ENCODE data around the gene GALNT17.

GALNT17 gene

GRCh38 chr7:71409550-71410157, 277.7 kb downstream of the GALNT17 start:
- no peak overlapping the region for H3K4me3 ChIP-seq (ENCODE audit: low read length)
- H3K27me3 ChIP-seq (ENCODE audit: insufficient read depth, low read length), result no peaks in the 10 kb centered on the region
- H3K27ac ChIP-seq (ENCODE audit: low read length), result no peak overlapping the region
- no peaks in the 10 kb centered on the region for H3K4me1 ChIP-seq (ENCODE audit: insufficient read depth, low read length)
- H3K36me3 ChIP-seq (ENCODE audit: insufficient read depth, low read depth, low read length), result peaks cover 5% of the 10 kb centered on the region
- no peak overlapping the region for H3K9ac ChIP-seq (ENCODE audit: low read depth, low read length)
- H3K9me3 ChIP-seq (ENCODE audit: insufficient read depth, low read depth, low read length), result peaks cover 6% of the 10 kb centered on the region

- H3K36me3 ChIP-seq (ENCODE audit: insufficient read depth, low read depth, low read length), result peaks cover 10% of the 10 kb centered on the region; the same call in 1 of the 2 replicates
- H3K9ac ChIP-seq (ENCODE audit: low read depth, low read length), result no peak overlapping the region
- H3K9me3 ChIP-seq (ENCODE audit: insufficient read depth, low read depth, low read length), result no peaks in the 10 kb centered on the region; the same call in 1 of the 2 replicates
These were observed 279.5 kb downstream of the GALNT17 start for GRCh38 chr7:71411475-71411874.

GRCh38 chr7:71414490-71414889, 282.5 kb downstream of the GALNT17 start:
- peaks cover 31% of the 10 kb centered on the region for H3K36me3 ChIP-seq (ENCODE audit: insufficient read depth, low read depth, low read length)
- no peak overlapping the region for H3K9ac ChIP-seq (ENCODE audit: low read depth, low read length)
- no peaks in the 10 kb centered on the region for H3K4me1 ChIP-seq (ENCODE audit: insufficient read depth, low read length)
- no peak overlapping the region for H3K27ac ChIP-seq (ENCODE audit: low read length)
- no peaks in the 10 kb centered on the region for H3K9me3 ChIP-seq (ENCODE audit: insufficient read depth, low read depth, low read length)
- no peak overlapping the region for H3K4me3 ChIP-seq (ENCODE audit: low read length)
- no peaks in the 10 kb centered on the region for H3K27me3 ChIP-seq (ENCODE audit: insufficient read depth, low read length)

More at GRCh38 chr7:71411475-71411874, 279.5 kb downstream of the GALNT17 start:
- H3K4me3 ChIP-seq (ENCODE audit: low read length), result no peak overlapping the region
- H3K27ac ChIP-seq (ENCODE audit: low read length), result no peak overlapping the region
- H3K4me1 ChIP-seq (ENCODE audit: insufficient read depth, low read length), result no peaks in the 10 kb centered on the region
- H3K27me3 ChIP-seq (ENCODE audit: insufficient read depth, low read length), result no peaks in the 10 kb centered on the region

- no peaks in the 10 kb centered on the region for H3K27me3 ChIP-seq (ENCODE audit: insufficient read depth, low read length)
- no peak overlapping the region for H3K9ac ChIP-seq (ENCODE audit: low read depth, low read length)
- no peaks in the 10 kb centered on the region for H3K9me3 ChIP-seq (ENCODE audit: insufficient read depth, low read depth, low read length)
- peaks cover 52% of the 10 kb centered on the region for H3K36me3 ChIP-seq (ENCODE audit: insufficient read depth, low read depth, low read length)
- H3K4me1 ChIP-seq (ENCODE audit: insufficient read depth, low read length), result no peaks in the 10 kb centered on the region
- no peak overlapping the region for H3K27ac ChIP-seq (ENCODE audit: low read length)
- no peak overlapping the region for H3K4me3 ChIP-seq (ENCODE audit: low read length)
These were observed 287.8 kb downstream of the GALNT17 start for GRCh38 chr7:71419546-71420337.

- H3K27ac ChIP-seq (ENCODE audit: low read length), result no peak overlapping the region
- H3K9me3 ChIP-seq (ENCODE audit: insufficient read depth, low read depth, low read length), result no peaks in the 10 kb centered on the region
- peaks cover 47% of the 10 kb centered on the region for H3K36me3 ChIP-seq (ENCODE audit: insufficient read depth, low read depth, low read length)
- no peak overlapping the region for H3K9ac ChIP-seq (ENCODE audit: low read depth, low read length)
- no peak overlapping the region for H3K4me3 ChIP-seq (ENCODE audit: low read length)
- no peaks in the 10 kb centered on the region for H3K4me1 ChIP-seq (ENCODE audit: insufficient read depth, low read length)
- H3K27me3 ChIP-seq (ENCODE audit: insufficient read depth, low read length), result no peaks in the 10 kb centered on the region
These were observed 290.2 kb downstream of the GALNT17 start for GRCh38 chr7:71422104-71422503.

- Histone ChIP-seq H3K4me3 (ENCODE audit: low read length) (no peak overlapping the region), H3K9me3 (ENCODE audit: insufficient read depth, low read depth, low read length) (no peaks in the 10 kb centered on the region), H3K4me1 (ENCODE audit: insufficient read depth, low read length) (no peaks in the 10 kb centered on the region; the same call in 1 of the 2 replicates), H3K27me3 (ENCODE audit: insufficient read depth, low read length) (no peaks in the 10 kb centered on the region), H3K27ac (ENCODE audit: low read length) (no peak overlapping the region), H3K36me3 (ENCODE audit: insufficient read depth, low read depth, low read length) (peaks cover 35% of the 10 kb centered on the region), H3K9ac (ENCODE audit: low read depth, low read length) (no peak overlapping the region)
These were observed 292.5 kb downstream of the GALNT17 start for GRCh38 chr7:71424166-71425035.

GRCh38 chr7:71429083-71429482, 297.1 kb downstream of the GALNT17 start:
- Histone ChIP-seq H3K4me1 (ENCODE audit: insufficient read depth, low read length) (peaks cover 1% of the 10 kb centered on the region; the same call in 1 of the 2 replicates), H3K27me3 (ENCODE audit: insufficient read depth, low read length) (no peaks in the 10 kb centered on the region), H3K4me3 (ENCODE audit: low read length) (no peak overlapping the region), H3K27ac (ENCODE audit: low read length) (no peak overlapping the region), H3K9me3 (ENCODE audit: insufficient read depth, low read depth, low read length) (no peaks in the 10 kb centered on the region), H3K36me3 (ENCODE audit: insufficient read depth, low read depth, low read length) (peaks cover 42% of the 10 kb centered on the region; the same call in 1 of the 2 replicates), H3K9ac (ENCODE audit: low read depth, low read length) (no peak overlapping the region)

- H3K9ac ChIP-seq (ENCODE audit: low read depth, low read length), result no peak overlapping the region
- H3K4me1 ChIP-seq (ENCODE audit: insufficient read depth, low read length), result peaks cover 6% of the 10 kb centered on the region; the same call in 1 of the 2 replicates
- H3K9me3 ChIP-seq (ENCODE audit: insufficient read depth, low read depth, low read length), result no peaks in the 10 kb centered on the region
- no peak overlapping the region for H3K27ac ChIP-seq (ENCODE audit: low read length)
- H3K4me3 ChIP-seq (ENCODE audit: low read length), result no peak overlapping the region
- H3K27me3 ChIP-seq (ENCODE audit: insufficient read depth, low read length), result no peaks in the 10 kb centered on the region
- H3K36me3 ChIP-seq (ENCODE audit: insufficient read depth, low read depth, low read length), result peaks cover 52% of the 10 kb centered on the region
These were observed 298.3 kb downstream of the GALNT17 start for GRCh38 chr7:71430246-71430645.

GRCh38 chr7:71439321-71439720, 307.4 kb downstream of the GALNT17 start:
- Histone ChIP-seq H3K4me3 (ENCODE audit: low read length) (no peak overlapping the region), H3K36me3 (ENCODE audit: insufficient read depth, low read depth, low read length) (peaks cover 26% of the 10 kb centered on the region), H3K27me3 (ENCODE audit: insufficient read depth, low read length) (no peaks in the 10 kb centered on the region), H3K27ac (ENCODE audit: low read length) (no peak overlapping the region), H3K9ac (ENCODE audit: low read depth, low read length) (no peak overlapping the region), H3K9me3 (ENCODE audit: insufficient read depth, low read depth, low read length) (peaks cover 11% of the 10 kb centered on the region; the same call in 1 of the 2 replicates), H3K4me1 (ENCODE audit: insufficient read depth, low read length) (peaks cover 2% of the 10 kb centered on the region; the same call in 1 of the 2 replicates)

- H3K27ac ChIP-seq (ENCODE audit: low read length), result no peak overlapping the region
- 0 out of 2 replicates have a peak, but pooled peaks cover under 1% of the 10 kb centered on the region for H3K9me3 ChIP-seq (ENCODE audit: insufficient read depth, low read depth, low read length)
- no peak overlapping the region for H3K9ac ChIP-seq (ENCODE audit: low read depth, low read length)
- H3K36me3 ChIP-seq (ENCODE audit: insufficient read depth, low read depth, low read length), result peaks cover 3% of the 10 kb centered on the region
- no peak overlapping the region for H3K4me3 ChIP-seq (ENCODE audit: low read length)
- no peaks in the 10 kb centered on the region for H3K27me3 ChIP-seq (ENCODE audit: insufficient read depth, low read length)
- H3K4me1 ChIP-seq (ENCODE audit: insufficient read depth, low read length), result peaks cover 5% of the 10 kb centered on the region; the same call in 1 of the 2 replicates
These were observed 310.7 kb downstream of the GALNT17 start for GRCh38 chr7:71442492-71443190.

- Histone ChIP-seq H3K4me3 (ENCODE audit: low read length) (no peak overlapping the region), H3K9me3 (ENCODE audit: insufficient read depth, low read depth, low read length) (no peaks in the 10 kb centered on the region), H3K27ac (ENCODE audit: low read length) (no peak overlapping the region), H3K9ac (ENCODE audit: low read depth, low read length) (no peak overlapping the region), H3K4me1 (ENCODE audit: insufficient read depth, low read length) (peaks cover 10% of the 10 kb centered on the region; the same call in 1 of the 2 replicates), H3K36me3 (ENCODE audit: insufficient read depth, low read depth, low read length) (no peaks in the 10 kb centered on the region), H3K27me3 (ENCODE audit: insufficient read depth, low read length) (no peaks in the 10 kb centered on the region)
These were observed 311.2 kb downstream of the GALNT17 start for GRCh38 chr7:71443191-71443530.
